Measurements from ENCODE around the gene LRMDA.

LRMDA gene

DNA sequence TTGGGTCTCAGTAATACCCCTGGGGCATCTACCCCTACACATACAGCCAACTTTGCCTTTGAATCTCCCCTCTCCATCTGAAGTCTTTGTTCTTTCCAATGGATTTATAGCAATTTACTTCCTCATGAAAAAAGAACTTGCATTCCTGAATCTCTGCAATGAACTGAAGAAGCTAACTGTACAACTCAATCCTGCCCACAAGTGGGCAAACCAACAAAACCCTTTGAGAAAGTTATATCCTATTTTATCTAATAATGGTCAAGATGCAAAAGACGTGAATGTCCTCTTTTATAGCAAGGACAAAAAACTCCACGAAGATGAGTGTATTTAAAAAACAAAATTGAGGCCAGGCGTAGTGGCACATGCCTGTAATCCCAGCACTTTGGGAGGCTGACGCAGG, 991.3 kb downstream of the LRMDA start:
- Histone ChIP-seq H3K9me3 (ENCODE audit: insufficient read depth, low read depth, low read length) (no peaks in the 10 kb centered on the region), H3K27me3 (ENCODE audit: insufficient read depth, low read length, poor library complexity, severe bottlenecking) (no peaks in the 10 kb centered on the region), H3F3A (ENCODE audit: low read depth) (no peaks in the 10 kb centered on the region), H3K79me2 (ENCODE audit: insufficient read depth, low read length) (no peaks in the 10 kb centered on the region), H3K36me3 (ENCODE audit: insufficient read depth, low read length) (no peaks in the 10 kb centered on the region), H2AFZ (ENCODE audit: low read length) (no peak overlapping the region), H3K9me2 (replicated peaks; ENCODE audit: low read depth, low read length) (no peaks in the 10 kb centered on the region), H3K9ac (ENCODE audit: low read depth, low read length, poor library complexity, severe bottlenecking) (no peak overlapping the region), H4K20me1 (ENCODE audit: insufficient read depth, low read length, poor library complexity, severe bottlenecking) (no peaks in the 10 kb centered on the region), H3K4me3 (ENCODE audit: low read length, poor library complexity, severe bottlenecking) (no peak overlapping the region), H3K4me1 (ENCODE audit: insufficient read depth, low read length, poor library complexity, severe bottlenecking) (no peaks in the 10 kb centered on the region), H3K4me2 (ENCODE audit: low read depth, low read length, poor library complexity, severe bottlenecking) (no peak overlapping the region)
- TF ChIP-seq EZH2phosphoT487 (IDR thresholded peaks at IDR 0.05; ENCODE audit: borderline replicate concordance): no peak
- TF ChIP-seq, protein P1, sequence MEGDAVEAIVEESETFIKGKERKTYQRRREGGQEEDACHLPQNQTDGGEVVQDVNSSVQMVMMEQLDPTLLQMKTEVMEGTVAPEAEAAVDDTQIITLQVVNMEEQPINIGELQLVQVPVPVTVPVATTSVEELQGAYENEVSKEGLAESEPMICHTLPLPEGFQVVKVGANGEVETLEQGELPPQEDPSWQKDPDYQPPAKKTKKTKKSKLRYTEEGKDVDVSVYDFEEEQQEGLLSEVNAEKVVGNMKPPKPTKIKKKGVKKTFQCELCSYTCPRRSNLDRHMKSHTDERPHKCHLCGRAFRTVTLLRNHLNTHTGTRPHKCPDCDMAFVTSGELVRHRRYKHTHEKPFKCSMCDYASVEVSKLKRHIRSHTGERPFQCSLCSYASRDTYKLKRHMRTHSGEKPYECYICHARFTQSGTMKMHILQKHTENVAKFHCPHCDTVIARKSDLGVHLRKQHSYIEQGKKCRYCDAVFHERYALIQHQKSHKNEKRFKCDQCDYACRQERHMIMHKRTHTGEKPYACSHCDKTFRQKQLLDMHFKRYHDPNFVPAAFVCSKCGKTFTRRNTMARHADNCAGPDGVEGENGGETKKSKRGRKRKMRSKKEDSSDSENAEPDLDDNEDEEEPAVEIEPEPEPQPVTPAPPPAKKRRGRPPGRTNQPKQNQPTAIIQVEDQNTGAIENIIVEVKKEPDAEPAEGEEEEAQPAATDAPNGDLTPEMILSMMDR (conservative IDR thresholded peaks at IDR 0.05; ENCODE audit: low read length): no peak

DNA sequence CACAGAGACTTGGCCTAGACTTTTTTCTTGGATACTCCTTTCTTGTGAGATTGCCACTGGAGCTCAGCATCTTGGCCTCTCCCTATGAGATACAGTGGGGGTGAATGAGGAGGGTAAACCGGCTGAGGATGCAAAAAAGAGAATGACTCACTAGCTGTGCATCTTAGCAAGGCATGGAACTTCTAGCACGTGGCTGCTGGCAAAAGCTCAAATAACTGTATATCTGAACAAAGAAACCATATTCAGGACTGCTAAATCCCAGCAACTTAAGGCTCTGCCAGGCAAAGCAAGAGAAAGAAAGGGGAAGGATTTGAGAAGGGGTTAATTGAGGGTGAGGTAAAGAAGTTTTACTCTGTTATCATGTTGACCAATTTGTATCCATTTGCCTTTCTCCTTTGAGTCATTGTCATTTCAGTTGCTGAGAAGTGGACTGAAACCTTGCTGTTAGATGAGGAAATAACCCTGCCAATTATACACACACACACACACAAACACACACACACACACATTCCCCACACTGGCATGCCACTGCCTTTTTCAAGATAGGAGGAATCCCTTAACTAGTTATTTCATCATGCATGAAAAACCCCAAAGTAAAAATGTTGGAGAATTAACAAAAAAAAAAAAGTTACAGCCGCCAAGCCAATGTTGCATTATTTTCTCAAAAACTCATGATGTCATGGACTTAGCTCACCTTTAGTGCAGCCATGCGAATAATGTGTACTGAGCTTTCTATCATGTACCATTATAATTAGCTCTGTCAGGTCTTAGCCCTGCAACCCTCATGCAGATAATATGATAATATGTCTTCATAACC, 997.3 kb downstream of the LRMDA start:
- Histone ChIP-seq H3K4me3 (ENCODE audit: low read length, poor library complexity, severe bottlenecking) (no peak overlapping the region), H4K20me1 (ENCODE audit: insufficient read depth, low read length, poor library complexity, severe bottlenecking) (no peaks in the 10 kb centered on the region), H3K36me3 (ENCODE audit: insufficient read depth, low read length) (no peaks in the 10 kb centered on the region), H3K79me2 (ENCODE audit: insufficient read depth, low read length) (no peaks in the 10 kb centered on the region), H3K4me1 (ENCODE audit: insufficient read depth, low read length, poor library complexity, severe bottlenecking) (peaks cover 11% of the 10 kb centered on the region), H3K4me2 (ENCODE audit: low read depth, low read length, poor library complexity, severe bottlenecking) (no peak overlapping the region), H3K9me3 (ENCODE audit: insufficient read depth, low read depth, low read length) (no peaks in the 10 kb centered on the region), H3F3A (ENCODE audit: low read depth) (no peaks in the 10 kb centered on the region), H3K9me2 (replicated peaks; ENCODE audit: low read depth, low read length) (no peaks in the 10 kb centered on the region), H3K27me3 (ENCODE audit: insufficient read depth, low read length, poor library complexity, severe bottlenecking) (no peaks in the 10 kb centered on the region), H2AFZ (ENCODE audit: low read length) (no peak overlapping the region), H3K9ac (ENCODE audit: low read depth, low read length, poor library complexity, severe bottlenecking) (no peak overlapping the region)
- TF ChIP-seq, protein P1 (conservative IDR thresholded peaks at IDR 0.05; ENCODE audit: low read length): no peak

DNA sequence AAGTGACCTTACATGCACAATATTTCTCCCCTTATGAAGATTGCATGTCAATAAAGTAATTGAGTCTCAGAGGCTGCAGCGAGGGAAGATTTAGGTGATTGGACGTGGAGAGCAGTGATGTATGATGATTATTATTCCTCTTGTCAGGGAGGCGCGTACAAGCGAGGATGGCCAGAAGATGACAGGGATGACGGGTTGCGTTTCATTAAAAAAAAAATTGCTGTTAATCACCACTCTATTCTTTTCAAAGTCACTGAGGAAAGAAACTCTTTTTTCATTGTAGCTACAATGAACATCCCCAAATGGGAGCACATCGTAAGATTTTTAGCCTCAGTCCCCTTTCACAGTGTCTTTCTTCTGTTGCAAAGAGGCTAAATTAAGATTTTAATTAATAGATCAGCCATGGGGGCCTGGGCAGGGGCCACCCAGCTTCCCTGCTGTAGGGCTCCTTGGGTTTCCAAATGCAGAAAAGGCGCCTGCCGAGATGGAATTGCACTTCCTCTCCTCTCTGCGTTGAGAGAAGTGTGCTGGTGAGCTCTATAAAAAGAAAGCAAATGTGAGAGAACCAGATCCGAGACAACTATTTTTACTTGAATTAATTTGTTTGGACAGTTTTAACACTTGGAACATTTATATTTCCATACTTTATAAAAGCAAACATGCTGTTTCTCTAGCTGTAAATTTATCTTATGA, 998.1 kb downstream of the LRMDA start:
- Histone ChIP-seq H4K20me1 (ENCODE audit: insufficient read depth, low read length, poor library complexity, severe bottlenecking) (no peaks in the 10 kb centered on the region), H3F3A (ENCODE audit: low read depth) (no peaks in the 10 kb centered on the region), H3K36me3 (ENCODE audit: insufficient read depth, low read length) (no peaks in the 10 kb centered on the region), H3K9ac (ENCODE audit: low read depth, low read length, poor library complexity, severe bottlenecking) (no peak overlapping the region), H3K4me1 (ENCODE audit: insufficient read depth, low read length, poor library complexity, severe bottlenecking) (peaks cover 11% of the 10 kb centered on the region), H3K4me2 (ENCODE audit: low read depth, low read length, poor library complexity, severe bottlenecking) (no peak overlapping the region), H3K9me3 (ENCODE audit: insufficient read depth, low read depth, low read length) (no peaks in the 10 kb centered on the region), H3K79me2 (ENCODE audit: insufficient read depth, low read length) (no peaks in the 10 kb centered on the region), H3K4me3 (ENCODE audit: low read length, poor library complexity, severe bottlenecking) (no peak overlapping the region), H3K9me2 (replicated peaks; ENCODE audit: low read depth, low read length) (no peaks in the 10 kb centered on the region), H3K27me3 (ENCODE audit: insufficient read depth, low read length, poor library complexity, severe bottlenecking) (no peaks in the 10 kb centered on the region), H2AFZ (ENCODE audit: low read length) (no peak overlapping the region)
- TF ChIP-seq, protein P1 (conservative IDR thresholded peaks at IDR 0.05; ENCODE audit: low read length): no peak
- no peak for TF ChIP-seq EZH2phosphoT487 (IDR thresholded peaks at IDR 0.05; ENCODE audit: borderline replicate concordance)

Measured in Loucy (cell line).